IPS DF 19.7 (cell line): ENCODE measurements around the gene ROGDI.
A peak's percentile ranks its signal among the peaks of the same experiment; 100 is the strongest.
"Not testable (repeated sequence)": the region's sequence is repeated elsewhere in the genome, so short reads cannot be mapped to it uniquely, and the experiment has no call there.

Source experiments
- DNase-seq: peaks from one replicate; pipeline ENCODE4 v3.0.0-alpha.2; 2013; ENCODE audit warnings: low read depth, low spot score

ROGDI gene

GRCh38 chr16:4792951-4793513 lies 9.4 kb downstream of the ROGDI start:
- DNase-seq = no peak

- DNase-seq = no peak
These were observed 11.6 kb downstream of the ROGDI start for GRCh38 chr16:4790871-4791270.

DNA sequence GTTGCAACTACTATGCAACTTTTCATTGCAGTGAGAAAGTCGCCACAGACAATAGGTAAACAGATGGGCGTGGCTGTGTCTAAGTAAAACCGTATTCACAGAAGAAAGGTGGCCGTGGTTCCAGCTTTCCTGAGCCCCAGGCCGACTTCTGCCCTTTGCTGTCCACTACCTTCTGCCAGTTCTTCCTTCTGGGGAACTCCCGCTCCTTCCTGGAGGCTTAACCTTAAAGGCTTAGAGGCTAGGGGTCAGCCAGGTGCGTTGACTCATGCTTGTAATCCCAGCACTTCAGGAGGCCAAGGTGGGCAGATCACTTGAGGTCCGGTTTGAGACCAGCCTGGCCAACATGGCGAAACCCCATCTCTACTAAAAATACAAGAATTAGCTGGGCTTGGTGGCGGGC lies 12.2 kb downstream of the ROGDI start:
- DNase-seq = no peak

DNA sequence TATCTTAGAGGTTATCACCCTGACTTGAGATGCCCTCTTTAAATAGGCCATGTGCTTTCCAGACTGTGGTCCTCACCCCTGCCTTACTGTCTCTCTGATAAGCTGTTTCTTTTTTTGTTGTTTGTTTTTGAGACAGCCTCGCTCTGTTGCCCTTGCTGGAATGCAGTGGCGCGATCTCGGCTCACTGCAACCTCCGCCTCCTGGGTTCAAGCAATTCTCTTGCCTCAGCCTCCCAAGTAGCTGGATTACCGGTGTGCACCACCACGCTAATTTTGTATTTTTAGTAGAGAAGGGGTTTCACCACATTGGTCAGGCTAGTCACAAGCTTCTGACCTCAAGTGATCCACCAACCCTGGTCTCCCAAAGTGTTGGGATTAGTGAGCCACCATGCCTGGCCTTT lies 13.5 kb downstream of the ROGDI start:
- DNase-seq = no peak

DNA sequence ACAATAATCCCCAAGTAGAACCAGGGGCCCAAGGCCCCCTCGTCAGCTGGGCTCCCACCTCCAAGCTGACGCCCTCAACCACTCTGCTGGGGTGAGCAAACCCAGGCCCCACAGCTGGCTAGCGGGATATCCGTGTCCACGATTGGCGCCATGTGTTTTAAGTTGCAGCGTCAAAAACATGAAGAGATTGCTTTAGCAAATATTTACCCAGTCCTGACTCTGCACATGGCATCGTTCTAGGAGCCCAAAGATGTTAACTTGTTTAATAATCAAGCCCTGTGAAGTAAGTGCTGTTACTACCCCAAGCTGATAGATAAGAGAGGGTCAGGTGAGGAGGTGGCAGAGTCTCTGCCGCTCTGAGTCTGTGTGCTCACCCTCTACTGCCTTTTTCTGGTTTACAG lies 13.9 kb downstream of the ROGDI start:
- DNase-seq = no peak

DNA sequence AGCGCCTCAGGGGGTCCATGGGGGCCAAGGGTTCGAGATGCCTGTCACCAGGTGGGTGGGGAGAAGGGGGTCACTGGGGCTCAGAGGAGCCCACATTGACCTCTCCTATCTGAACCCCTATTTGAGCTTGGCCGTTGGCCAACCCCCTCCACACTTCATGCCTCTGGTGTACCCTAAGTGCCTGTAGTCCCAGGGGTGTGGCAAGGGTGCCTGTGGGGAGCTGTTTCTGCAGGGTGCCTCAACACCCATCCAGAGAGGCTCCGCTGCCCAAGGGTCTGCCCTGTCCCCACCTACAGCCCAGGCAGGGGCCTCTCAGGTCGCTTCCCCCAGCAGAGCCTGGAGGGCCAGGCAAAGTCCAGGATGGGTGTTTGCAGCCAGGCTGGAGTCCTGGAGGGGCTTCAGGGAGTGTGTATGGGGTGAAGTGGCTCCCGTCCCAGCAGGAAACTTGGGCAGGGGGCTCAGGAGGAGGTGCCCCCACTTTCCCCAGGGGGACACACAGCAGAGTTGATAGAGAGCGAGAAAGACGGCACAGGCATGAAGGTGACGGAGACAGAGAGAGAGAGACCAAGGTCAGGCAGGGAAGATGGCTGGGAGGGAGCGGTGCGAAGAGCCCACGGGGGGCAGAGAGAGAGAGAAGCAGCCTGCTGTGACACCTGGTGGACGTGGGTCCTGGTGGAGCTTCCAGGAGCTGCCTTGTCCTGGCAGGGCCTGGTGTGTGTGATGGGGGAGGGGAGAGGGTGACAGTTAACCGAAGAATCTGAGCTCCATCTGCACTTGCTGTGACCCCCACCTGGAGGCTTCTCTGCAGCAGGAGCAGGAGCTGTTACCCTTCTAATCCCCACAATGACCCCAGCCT lies 14.6 kb downstream of the ROGDI start, which contains the start of gene SEPTIN12:
TSS of gene SEPTIN12 (minus strand) at position 719 of the 856 bp plus-strand sequence. CDS start at position 19, 700 bp downstream.
- DNase-seq = no peak

DNA sequence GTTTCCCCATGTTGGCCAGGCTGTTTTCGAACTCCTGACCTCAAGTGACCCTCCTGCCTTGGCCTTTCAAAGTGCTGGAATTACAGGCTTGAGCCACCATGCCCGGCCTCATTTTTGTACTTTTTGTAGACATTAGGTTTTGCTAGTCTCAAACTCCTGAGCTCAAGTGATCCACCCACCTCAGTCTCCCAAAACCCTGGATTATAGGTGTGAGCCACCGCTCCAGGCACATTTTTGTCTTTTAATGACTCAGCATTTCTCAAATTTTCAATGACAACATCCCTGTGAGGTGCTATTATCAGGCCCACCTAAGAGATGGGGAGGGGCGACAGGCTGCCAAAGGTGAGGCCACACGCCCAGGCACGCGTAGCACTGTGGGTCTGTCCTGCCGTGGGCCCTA lies 15.4 kb downstream of the ROGDI start:
- DNase-seq = no peak

GRCh38 chr16:4785758-4786433 lies 16.5 kb downstream of the ROGDI start:
- DNase-seq = no peak

- DNase-seq = not testable (repeated sequence)
These were observed 17.9 kb downstream of the ROGDI start for GRCh38 chr16:4784444-4784987.

- no peak for DNase-seq
These were observed 18.5 kb downstream of the ROGDI start for GRCh38 chr16:4783951-4784336.

DNA sequence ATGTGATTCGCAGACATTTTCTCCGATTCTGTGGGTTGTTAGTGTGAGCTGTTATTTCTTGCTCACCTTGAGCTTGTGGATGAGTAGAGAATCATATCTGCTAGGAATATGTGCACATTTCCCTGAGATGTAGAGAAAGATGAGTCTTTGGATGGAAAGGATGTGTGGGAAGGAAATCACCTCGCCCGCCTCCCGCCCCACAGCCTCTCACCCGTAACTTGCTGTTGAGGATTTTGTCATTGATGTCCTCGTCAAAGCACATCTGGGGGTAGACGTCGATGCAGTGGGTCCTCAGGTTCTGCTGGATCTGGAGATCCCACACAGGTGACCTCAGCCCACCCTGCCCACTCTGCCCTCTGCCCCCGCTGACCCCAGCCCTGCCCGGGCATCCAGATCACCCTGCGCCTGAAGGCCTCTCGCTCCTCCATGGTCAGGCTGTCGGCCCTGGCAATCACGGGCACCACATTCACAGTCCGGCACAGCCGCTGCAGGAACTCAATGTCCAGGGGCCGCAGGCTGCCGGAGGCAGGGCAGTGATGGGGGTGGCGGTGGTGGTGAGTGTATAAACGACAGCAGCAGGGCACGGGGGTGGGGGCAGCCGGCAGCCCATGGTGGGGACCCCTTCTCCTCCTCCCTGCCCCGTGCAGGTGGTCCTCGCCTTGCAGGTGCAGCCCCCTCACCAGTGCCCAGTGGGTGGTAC lies 19.0 kb downstream of the ROGDI start:
- DNase-seq = no peak

GRCh38 chr16:4780235-4780634 lies 22.2 kb downstream of the ROGDI start:
- DNase-seq = no peak

GRCh38 chr16:4778050-4778392 lies 24.4 kb downstream of the ROGDI start:
- no peak for DNase-seq

DNA sequence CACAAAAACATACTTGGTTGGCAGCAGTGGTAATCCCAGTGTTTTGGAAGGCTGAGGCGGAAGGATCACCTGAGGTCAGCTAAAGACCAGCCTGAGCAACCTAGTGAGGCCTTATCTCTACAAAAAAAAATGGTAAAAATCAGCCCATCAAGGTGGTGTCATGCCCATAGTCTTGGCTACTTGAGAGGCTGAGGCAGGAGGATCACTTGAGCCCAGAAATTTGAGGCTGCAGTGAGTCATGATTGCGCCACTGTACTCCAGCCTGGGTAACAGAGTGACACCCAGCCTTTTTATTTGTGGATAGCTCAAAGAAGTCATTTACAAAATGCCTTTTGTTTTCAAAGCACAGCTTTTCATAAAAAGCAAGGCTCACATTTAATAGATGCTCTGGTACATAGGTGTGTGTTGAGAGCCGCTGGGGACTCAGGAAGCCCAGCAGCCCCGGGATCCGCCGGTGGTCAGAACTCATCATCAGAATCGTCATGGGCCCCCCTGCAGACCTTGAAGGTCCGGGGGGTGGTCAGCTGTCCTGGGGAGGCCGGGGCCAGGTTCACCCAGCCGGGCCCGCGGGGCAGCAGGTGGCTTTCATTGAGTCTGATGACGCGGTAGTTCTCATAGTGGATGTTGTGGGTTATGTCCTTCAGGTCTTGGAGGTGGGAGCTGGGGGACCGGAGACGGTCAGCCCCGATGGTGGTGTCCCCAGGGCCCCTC lies 24.9 kb downstream of the ROGDI start:
- no peak for DNase-seq

- DNase-seq = no peak
These were observed 26.2 kb downstream of the ROGDI start for GRCh38 chr16:4776141-4776705.

DNA sequence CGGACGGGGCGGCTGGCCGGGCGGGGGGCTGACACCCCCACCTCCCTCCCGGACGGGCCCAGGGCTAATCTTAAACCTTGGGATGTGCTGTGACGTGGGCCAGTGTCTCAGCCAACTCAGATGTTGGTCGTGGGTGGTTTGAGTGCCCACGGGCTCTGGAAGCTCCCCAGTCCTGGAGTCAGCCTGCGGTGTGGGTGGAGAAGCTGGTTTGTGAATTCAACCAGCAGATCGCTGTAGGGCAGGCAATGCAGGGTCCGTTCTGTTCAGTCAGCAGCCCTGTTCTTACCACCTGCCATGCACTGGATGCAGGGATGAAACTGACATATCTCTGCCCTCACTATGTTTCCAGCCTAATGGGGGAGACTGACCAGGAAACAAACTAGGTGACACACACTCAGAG lies 27.4 kb downstream of the ROGDI start:
- DNase-seq = no peak

DNA sequence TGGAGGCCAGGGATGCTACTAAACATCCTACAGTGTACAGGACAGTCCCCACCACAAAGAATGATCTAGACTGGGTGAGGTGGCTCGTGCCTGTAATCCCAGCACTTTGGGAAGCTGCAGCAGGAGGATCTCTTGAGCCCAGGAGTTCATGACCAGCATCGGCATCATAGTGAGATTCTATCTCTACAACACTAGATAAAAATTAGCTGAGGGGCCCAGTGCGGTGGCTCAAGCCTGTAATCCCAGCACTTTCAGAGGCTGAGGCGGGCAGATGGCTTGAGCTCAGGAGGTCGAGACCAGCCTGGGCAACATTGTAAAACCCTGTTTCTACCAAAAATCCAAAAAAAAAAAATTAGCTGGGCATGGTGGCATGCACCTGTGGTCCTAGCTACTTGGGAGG lies 30.1 kb downstream of the ROGDI start:
- no peak for DNase-seq

DNA sequence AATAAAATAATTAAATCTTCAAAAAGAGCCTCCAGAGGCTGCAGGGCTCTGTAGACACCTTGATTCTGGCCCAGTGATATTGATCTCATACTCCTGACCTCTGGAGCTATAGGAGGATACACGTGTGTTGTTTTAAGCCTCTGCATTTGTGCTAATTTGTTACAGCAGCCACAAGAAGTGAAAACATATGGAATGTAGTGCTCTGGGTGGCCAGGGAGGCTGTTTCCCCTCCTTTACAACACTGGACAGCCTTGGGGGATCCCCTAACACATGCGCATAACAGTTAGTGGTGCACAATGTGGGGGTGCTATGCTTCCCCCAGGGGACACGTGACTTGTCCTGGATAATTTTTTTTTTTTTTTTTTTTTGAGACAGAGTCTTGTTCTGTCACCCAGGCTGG lies 30.8 kb downstream of the ROGDI start:
- no peak for DNase-seq

DNA sequence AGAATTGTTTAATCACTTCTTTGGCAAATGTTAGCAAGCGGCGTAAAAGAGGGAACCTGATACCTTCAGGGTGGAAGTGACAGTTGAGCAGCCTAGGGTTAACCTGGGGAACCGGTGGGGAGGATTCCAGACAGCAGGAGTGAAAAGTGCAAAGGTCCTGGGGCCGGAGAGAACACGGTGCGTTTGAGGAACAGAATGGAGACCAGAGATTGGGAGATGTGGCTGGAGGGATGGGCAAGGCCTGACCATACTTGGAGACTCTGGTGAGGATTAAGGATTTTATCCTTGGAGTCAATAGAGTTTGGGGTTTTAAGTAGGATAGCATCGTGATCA lies 33.2 kb downstream of the ROGDI start:
- no peak for DNase-seq

DNA sequence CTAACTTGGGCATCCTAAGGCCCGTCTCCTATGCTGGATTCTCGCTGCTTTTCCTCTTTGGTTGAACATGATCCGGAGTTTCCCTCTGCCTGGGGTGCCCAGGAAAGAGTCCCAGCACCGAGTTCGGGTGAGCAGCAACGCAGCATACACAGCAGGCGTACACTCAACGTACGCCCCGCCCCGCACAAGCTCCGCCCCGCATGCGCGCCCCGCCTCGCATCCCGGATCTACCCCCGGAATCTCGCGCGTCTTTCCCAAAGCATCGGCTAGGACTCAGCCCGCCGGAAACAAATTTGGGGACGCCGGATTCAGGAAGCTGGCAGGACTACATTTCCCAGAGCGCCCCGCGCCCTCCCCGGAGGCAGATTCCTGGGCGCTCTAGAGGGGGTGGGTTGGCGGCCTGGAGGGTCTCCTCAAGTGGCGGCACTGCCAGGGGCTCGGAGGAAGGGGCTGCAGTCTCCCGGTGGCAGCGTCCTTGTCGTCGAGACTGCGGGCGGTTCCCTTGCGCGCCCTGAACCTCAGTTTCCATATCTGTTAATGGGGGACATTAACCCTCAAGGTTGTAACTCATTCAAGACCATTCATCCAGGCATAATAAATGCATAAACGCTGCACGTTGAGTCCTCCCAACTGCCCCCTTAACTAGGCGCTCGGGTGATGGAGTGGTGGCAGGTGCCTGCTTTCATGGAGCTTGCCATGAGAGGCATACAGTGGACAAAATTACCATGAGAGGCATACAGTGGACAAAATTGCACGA lies 33.7 kb downstream of the ROGDI start:
- DNase-seq = peak; percentile 88
